K562 (cell line): ENCODE results near the gene LAMB3. TPM values are rescaled to one million over a fixed set of nuclear protein-coding genes. Genes with fewer than 3 reads are reported as not detected.

Source experiments
- CBX1 ChIP-seq: sonication (generic); IDR thresholded peaks from 2 replicates; pipeline ENCODE4 v1.6.1; 2016; ENCODE audit warnings: antibody characterized with exemption, low read depth, mild to moderate bottlenecking
- OTX1 ChIP-seq: fragments of 450-650 bp; formaldehyde crosslinking; IDR thresholded peaks from 2 replicates; pipeline ENCODE4 v1.4.0; 2022; ENCODE audit warnings: mild to moderate bottlenecking
- TCF7 ChIP-seq: sonication (generic); IDR thresholded peaks from 2 replicates; pipeline ENCODE4 v1.6.1; 2016; ENCODE audit warnings: antibody characterized with exemption, borderline replicate concordance
- ZNF347 ChIP-seq: fragments of 450-650 bp; formaldehyde crosslinking; IDR thresholded peaks from 2 replicates; pipeline ENCODE4 v1.4.0; 2020; ENCODE audit warnings: low read depth, mild to moderate bottlenecking, moderate library complexity
- polyA plus RNA-seq, 8 experiments: library from polyadenylated mRNA; depleted of rRNA in 4 of 8; stranded (reverse) in 5 of 8; unstranded in 3 of 8; fragments of >200 nt; fragmentation: Nextera tagmentation in 2 of 8; fragmentation: Illumina TruSeq in 1 of 8; extraction: Ambion mirVana in 2 of 8; extraction: Trizol in 1 of 8; gene quantifications; 2 replicates each; pipeline versions ENCODE4 v1.2.1 to v1.2.3, GENCODE V29; 2011 to 2014; ENCODE audit warnings: inconsistent platforms in 1 of 8, missing spikeins in 1 of 8
- total RNA-seq, 7 experiments: library from RNA; depleted of rRNA in 6 of 7; stranded (reverse); fragments of >200 nt in 6 of 7; fragmentation: Illumina TruSeq in 2 of 7; extraction: Trizol in 2 of 7; gene quantifications; 2 replicates each; pipeline versions ENCODE4 v1.2.1 to v1.2.3, GENCODE V29; 2011 to 2021; ENCODE audit warnings: low replicate concordance in 1 of 7
- TF ChIP-seq, protein P1 (sequence below): fragments of 450-650 bp; IDR thresholded peaks from 2 replicates; pipeline ENCODE4 v1.6.1; 2016; ENCODE audit warnings: borderline replicate concordance
- TF ChIP-seq, protein P2 (sequence below), 2 experiments: fragments of 200-800 bp in 1 of 2; sonication (Bioruptor generic) in 1 of 2; sonication (generic) in 1 of 2; formaldehyde crosslinking in 1 of 2; IDR thresholded peaks in 1 of 2; conservative IDR thresholded peaks in 1 of 2; 2 replicates each; pipeline versions ENCODE4 v1.5.0 to v1.6.1; 2016 to 2020; ENCODE audit warnings: missing compliant biosample characterization in 1 of 2, missing genetic modification characterization in 1 of 2, missing genetic modification reagents in 1 of 2
- TF ChIP-seq, protein P3 (sequence below), 2 experiments: fragments of 450-650 bp; IDR thresholded peaks; 2 replicates each; pipeline ENCODE4 v1.6.1; 2016; ENCODE audit warnings: mild to moderate bottlenecking in 2 of 2, borderline replicate concordance in 1 of 2, low read depth in 1 of 2, moderate library complexity in 1 of 2
- TF ChIP-seq, protein P4 (sequence below): fragments of 450-650 bp; IDR thresholded peaks from 2 replicates; pipeline ENCODE4 v1.6.1; 2016; ENCODE audit warnings: low read depth, mild to moderate bottlenecking, moderate library complexity

LAMB3 gene
- total and polyA plus RNA-seq, 9 of the 15 experiments (the other 6 are each of a cell fraction or from before 2014, with no cell fraction given), result 0.08 to 1.3 (median 0.91) TPM

DNA sequence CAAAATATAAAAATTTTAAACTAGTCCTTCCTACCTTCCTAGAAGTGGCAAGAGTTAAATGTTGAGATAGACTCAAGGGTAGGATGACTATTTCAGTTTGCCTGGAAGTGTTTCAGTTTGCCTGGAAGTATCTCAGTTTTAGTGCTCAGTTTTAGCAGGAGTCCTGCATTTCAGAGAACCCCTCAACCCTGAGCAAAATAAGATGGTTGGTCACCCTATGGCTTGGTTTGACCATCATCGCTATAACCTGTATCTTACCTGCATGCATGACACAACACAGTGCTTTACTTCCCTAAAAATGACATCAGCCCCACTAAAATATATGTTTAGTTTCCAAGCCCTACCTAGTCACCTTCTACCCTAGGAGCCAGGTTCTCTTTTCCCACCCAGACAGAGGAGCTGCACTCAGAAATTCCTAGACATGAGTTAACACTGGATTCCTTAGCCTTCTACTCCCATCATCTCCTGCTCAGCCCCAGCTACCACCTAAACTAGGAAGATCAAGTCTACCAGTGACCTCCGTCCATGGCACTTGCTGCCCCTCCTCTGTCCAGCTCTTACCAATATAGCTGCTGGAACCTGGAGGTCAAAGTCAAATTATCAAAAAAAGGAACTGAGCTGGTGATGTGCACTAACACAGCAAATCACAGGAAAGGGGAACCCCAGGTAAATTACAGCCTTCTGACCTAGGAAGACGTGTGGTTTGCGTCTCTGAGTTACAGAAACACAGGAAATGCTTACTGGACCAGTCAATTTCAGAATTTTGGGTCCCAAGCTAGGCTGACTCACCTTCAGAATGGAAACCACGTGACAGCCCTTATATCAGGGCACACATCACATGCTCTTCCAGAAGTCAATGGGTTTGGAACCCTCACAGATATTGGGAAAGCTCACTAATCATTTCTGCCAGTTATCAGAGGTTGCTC lies 20.7 kb upstream of the LAMB3 start (continued):
- TF ChIP-seq, protein P1, sequence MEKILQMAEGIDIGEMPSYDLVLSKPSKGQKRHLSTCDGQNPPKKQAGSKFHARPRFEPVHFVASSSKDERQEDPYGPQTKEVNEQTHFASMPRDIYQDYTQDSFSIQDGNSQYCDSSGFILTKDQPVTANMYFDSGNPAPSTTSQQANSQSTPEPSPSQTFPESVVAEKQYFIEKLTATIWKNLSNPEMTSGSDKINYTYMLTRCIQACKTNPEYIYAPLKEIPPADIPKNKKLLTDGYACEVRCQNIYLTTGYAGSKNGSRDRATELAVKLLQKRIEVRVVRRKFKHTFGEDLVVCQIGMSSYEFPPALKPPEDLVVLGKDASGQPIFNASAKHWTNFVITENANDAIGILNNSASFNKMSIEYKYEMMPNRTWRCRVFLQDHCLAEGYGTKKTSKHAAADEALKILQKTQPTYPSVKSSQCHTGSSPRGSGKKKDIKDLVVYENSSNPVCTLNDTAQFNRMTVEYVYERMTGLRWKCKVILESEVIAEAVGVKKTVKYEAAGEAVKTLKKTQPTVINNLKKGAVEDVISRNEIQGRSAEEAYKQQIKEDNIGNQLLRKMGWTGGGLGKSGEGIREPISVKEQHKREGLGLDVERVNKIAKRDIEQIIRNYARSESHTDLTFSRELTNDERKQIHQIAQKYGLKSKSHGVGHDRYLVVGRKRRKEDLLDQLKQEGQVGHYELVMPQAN, result no peak
- TF ChIP-seq CBX1, result no peak
- TF ChIP-seq, protein P2, sequence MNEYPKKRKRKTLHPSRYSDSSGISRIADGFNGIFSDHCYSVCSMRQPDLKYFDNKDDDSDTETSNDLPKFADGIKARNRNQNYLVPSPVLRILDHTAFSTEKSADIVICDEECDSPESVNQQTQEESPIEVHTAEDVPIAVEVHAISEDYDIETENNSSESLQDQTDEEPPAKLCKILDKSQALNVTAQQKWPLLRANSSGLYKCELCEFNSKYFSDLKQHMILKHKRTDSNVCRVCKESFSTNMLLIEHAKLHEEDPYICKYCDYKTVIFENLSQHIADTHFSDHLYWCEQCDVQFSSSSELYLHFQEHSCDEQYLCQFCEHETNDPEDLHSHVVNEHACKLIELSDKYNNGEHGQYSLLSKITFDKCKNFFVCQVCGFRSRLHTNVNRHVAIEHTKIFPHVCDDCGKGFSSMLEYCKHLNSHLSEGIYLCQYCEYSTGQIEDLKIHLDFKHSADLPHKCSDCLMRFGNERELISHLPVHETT (CRISPR knock-in tag; conservative IDR thresholded peaks at IDR 0.05 in 1 of 2, IDR thresholded peaks at IDR 0.05 in 1 of 2), result no peak
- TF ChIP-seq, protein P3, sequence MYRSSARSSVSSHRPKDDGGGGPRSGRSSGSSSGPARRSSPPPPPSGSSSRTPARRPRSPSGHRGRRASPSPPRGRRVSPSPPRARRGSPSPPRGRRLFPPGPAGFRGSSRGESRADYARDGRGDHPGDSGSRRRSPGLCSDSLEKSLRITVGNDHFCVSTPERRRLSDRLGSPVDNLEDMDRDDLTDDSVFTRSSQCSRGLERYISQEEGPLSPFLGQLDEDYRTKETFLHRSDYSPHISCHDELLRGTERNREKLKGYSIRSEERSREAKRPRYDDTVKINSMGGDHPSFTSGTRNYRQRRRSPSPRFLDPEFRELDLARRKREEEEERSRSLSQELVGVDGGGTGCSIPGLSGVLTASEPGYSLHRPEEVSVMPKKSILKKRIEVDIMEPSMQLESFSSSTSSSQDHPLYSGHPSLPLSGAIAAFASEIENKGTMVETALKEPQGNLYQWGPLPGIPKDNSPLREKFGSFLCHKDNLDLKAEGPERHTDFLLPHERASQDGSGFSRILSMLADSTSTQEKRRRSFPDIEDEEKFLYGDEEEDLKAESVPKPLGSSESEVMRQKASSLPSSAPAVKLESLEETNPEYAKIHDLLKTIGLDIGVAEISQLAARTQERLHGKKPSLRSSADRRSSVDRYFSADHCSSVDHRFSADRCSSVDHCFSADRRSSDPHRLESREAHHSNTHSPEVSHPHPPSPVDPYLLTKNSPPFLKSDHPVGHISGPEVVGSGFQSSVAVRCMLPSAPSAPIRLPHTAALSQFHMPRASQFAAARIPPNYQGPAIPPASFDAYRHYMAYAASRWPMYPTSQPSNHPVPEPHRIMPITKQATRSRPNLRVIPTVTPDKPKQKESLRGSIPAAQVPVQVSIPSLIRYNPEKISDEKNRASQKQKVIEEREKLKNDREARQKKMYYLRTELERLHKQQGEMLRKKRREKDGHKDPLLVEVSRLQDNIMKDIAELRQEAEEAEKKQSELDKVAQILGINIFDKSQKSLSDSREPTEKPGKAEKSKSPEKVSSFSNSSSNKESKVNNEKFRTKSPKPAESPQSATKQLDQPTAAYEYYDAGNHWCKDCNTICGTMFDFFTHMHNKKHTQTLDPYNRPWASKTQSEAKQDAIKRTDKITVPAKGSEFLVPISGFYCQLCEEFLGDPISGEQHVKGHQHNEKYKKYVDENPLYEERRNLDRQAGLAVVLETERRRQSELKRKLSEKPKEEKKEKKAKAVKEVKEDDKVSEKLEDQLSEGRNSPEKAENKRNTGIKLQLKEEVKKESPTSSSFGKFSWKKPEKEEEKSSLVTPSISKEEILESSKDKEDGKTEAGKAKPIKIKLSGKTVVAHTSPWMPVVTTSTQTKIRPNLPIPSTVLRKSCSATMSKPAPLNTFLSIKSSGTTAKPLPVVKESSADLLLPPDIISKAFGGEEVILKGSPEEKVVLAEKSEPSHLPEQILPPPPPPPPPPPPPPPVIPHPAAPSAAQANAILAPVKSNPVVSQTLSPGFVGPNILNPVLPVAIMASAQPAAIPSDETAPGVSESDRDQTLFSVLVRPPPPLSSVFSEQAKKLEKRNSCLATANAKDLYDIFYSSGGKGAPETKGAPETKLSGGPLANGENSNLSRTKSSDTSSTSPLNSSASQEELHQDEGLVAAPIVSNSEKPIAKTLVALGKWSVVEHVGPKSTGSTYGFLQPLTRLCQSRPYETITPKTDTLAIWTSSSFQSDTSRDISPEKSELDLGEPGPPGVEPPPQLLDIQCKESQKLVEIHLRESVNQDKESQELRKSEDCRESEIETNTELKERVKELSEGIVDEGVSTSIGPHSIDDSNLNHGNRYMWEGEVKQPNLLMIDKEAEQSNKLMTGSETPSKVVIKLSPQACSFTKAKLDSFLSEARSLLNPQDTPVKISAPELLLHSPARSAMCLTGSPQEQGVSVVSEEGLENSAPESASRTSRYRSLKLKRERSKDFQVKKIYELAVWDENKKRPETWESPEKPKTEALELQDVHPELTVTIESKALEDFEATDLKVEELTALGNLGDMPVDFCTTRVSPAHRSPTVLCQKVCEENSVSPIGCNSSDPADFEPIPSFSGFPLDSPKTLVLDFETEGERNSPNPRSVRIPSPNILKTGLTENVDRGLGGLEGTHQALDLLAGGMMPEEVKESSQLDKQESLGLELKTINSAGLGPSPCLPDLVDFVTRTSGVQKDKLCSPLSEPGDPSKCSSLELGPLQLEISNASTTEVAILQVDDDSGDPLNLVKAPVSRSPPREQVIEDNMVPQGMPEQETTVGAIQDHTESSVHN (IDR thresholded peaks at IDR 0.05; ENCODE audit: borderline replicate concordance in 1 of 2, low read depth in 1 of 2), result no peak
- no peak for TF ChIP-seq OTX1 (CRISPR knock-in tag)
- no peak for TF ChIP-seq ZNF347 (CRISPR knock-in tag)
- TF ChIP-seq TCF7, result no peak
- TF ChIP-seq, protein P4, sequence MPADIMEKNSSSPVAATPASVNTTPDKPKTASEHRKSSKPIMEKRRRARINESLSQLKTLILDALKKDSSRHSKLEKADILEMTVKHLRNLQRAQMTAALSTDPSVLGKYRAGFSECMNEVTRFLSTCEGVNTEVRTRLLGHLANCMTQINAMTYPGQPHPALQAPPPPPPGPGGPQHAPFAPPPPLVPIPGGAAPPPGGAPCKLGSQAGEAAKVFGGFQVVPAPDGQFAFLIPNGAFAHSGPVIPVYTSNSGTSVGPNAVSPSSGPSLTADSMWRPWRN, result no peak
